ENCODE data around the gene UTP15. TPM values are rescaled to one million over a fixed set of nuclear protein-coding genes. Genes with fewer than 3 reads are reported as not detected.

Gene UTP15
- total and polyA plus RNA-seq, 2 experiments from 2014 or later, result 16.5 to 59.0 TPM

DNA sequence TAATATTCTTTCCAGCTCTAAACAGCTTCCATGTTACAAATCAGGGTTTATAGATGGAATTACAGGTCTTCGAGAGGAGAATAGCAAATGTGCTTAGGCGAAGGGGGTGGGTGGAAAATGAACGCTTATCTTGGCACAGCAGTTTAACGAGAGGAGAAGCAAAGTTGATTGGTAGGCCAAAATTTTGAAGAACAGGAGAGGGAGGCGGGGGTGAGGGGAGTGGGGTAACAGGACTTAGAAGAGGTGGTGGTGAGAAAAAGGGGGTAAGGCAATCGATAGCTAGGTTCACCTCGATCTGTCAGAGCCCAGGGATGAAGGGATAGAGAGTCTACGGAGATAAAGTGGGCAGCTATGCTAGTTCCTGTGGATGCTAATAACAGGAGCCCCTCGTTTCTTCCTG lies 868 bp upstream of the UTP15 start:
- Histone ChIP-seq H3K36me3 (ENCODE audit: insufficient read depth) (peaks cover 7% of the 10 kb centered on the region), H3K9me2 (ENCODE audit: insufficient read depth) (no peaks in the 10 kb centered on the region), H3K4me3 (peak overlapping the region; percentile 90), H3K27me3 (ENCODE audit: insufficient read depth) (no peaks in the 10 kb centered on the region), H3K79me2 (replicated peaks; ENCODE audit: insufficient read depth) (peaks cover 57% of the 10 kb centered on the region), H3F3A (replicated peaks; ENCODE audit: low read depth) (no peaks in the 10 kb centered on the region), H2AFZ (peak overlapping the region; percentile 80), H3K27ac (ENCODE audit: low read depth) (peak overlapping the region; percentile 79; the same call in 1 of the 2 replicates), H4K20me1 (replicated peaks; ENCODE audit: insufficient read depth) (peaks cover 7% of the 10 kb centered on the region), H3K4me1 (ENCODE audit: insufficient read depth) (peaks cover 12% of the 10 kb centered on the region), H3K4me2 (peak overlapping the region; percentile 97)
- no peak for DNase-seq (ENCODE audit: low spot score)
- H3K36me3 Mint-ChIP-seq (ENCODE audit: low read depth), result peaks cover 11% of the 10 kb centered on the region
- H3K27me3 Mint-ChIP-seq (ENCODE audit: insufficient read depth, low read depth, poor library complexity), result peaks cover 9% of the 10 kb centered on the region
- H3K4me3 Mint-ChIP-seq, result peak overlapping the region; percentile 97
- peak; percentile 7; the same call in 2 of the 3 replicates for ATAC-seq
- TF ChIP-seq EZH2 (IDR thresholded peaks at IDR 0.05; ENCODE audit: low read depth, unreplicated experiment) (no peak), STAT1 (IDR thresholded peaks at IDR 0.05; ENCODE audit: unreplicated experiment) (no peak), EZH2phosphoT487 (IDR thresholded peaks at IDR 0.05; ENCODE audit: unreplicated experiment) (no peak), ZNF331 (CRISPR knock-in tag; IDR thresholded peaks at IDR 0.05; ENCODE audit: low read depth) (no peak), CREB1 (CRISPR knock-in tag; IDR thresholded peaks at IDR 0.05; ENCODE audit: low read depth) (no peak), ZNF114 (CRISPR knock-in tag; IDR thresholded peaks at IDR 0.05) (no peak), NANOG (IDR thresholded peaks at IDR 0.05; ENCODE audit: borderline replicate concordance) (no peak), JUNB (IDR thresholded peaks at IDR 0.05; ENCODE audit: unreplicated experiment) (no peak), POLR2AphosphoS5 (IDR thresholded peaks at IDR 0.05; ENCODE audit: low read depth) (no peak)
- TF ChIP-seq, protein P1, sequence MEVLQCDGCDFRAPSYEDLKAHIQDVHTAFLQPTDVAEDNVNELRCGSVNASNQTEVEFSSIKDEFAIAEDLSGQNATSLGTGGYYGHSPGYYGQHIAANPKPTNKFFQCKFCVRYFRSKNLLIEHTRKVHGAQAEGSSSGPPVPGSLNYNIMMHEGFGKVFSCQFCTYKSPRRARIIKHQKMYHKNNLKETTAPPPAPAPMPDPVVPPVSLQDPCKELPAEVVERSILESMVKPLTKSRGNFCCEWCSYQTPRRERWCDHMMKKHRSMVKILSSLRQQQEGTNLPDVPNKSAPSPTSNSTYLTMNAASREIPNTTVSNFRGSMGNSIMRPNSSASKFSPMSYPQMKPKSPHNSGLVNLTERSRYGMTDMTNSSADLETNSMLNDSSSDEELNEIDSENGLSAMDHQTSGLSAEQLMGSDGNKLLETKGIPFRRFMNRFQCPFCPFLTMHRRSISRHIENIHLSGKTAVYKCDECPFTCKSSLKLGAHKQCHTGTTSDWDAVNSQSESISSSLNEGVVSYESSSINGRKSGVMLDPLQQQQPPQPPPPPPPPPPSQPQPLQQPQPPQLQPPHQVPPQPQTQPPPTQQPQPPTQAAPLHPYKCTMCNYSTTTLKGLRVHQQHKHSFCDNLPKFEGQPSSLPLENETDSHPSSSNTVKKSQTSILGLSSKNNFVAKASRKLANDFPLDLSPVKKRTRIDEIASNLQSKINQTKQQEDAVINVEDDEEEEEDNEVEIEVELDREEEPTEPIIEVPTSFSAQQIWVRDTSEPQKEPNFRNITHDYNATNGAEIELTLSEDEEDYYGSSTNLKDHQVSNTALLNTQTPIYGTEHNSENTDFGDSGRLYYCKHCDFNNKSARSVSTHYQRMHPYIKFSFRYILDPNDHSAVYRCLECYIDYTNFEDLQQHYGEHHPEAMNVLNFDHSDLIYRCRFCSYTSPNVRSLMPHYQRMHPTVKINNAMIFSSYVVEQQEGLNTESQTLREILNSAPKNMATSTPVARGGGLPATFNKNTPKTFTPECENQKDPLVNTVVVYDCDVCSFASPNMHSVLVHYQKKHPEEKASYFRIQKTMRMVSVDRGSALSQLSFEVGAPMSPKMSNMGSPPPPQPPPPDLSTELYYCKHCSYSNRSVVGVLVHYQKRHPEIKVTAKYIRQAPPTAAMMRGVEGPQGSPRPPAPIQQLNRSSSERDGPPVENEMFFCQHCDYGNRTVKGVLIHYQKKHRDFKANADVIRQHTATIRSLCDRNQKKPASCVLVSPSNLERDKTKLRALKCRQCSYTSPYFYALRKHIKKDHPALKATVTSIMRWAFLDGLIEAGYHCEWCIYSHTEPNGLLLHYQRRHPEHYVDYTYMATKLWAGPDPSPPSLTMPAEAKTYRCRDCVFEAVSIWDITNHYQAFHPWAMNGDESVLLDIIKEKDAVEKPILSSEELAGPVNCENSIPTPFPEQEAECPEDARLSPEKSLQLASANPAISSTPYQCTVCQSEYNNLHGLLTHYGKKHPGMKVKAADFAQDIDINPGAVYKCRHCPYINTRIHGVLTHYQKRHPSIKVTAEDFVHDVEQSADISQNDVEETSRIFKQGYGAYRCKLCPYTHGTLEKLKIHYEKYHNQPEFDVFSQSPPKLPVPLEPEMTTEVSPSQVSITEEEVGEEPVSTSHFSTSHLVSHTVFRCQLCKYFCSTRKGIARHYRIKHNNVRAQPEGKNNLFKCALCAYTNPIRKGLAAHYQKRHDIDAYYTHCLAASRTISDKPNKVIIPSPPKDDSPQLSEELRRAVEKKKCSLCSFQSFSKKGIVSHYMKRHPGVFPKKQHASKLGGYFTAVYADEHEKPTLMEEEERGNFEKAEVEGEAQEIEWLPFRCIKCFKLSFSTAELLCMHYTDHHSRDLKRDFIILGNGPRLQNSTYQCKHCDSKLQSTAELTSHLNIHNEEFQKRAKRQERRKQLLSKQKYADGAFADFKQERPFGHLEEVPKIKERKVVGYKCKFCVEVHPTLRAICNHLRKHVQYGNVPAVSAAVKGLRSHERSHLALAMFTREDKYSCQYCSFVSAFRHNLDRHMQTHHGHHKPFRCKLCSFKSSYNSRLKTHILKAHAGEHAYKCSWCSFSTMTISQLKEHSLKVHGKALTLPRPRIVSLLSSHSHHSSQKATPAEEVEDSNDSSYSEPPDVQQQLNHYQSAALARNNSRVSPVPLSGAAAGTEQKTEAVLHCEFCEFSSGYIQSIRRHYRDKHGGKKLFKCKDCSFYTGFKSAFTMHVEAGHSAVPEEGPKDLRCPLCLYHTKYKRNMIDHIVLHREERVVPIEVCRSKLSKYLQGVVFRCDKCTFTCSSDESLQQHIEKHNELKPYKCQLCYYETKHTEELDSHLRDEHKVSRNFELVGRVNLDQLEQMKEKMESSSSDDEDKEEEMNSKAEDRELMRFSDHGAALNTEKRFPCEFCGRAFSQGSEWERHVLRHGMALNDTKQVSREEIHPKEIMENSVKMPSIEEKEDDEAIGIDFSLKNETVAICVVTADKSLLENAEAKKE (CRISPR knock-in tag; IDR thresholded peaks at IDR 0.05), result no peak
- TF ChIP-seq, protein P2, sequence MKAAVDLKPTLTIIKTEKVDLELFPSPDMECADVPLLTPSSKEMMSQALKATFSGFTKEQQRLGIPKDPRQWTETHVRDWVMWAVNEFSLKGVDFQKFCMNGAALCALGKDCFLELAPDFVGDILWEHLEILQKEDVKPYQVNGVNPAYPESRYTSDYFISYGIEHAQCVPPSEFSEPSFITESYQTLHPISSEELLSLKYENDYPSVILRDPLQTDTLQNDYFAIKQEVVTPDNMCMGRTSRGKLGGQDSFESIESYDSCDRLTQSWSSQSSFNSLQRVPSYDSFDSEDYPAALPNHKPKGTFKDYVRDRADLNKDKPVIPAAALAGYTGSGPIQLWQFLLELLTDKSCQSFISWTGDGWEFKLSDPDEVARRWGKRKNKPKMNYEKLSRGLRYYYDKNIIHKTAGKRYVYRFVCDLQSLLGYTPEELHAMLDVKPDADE (IDR thresholded peaks at IDR 0.05), result no peak
- TF ChIP-seq, protein P3, sequence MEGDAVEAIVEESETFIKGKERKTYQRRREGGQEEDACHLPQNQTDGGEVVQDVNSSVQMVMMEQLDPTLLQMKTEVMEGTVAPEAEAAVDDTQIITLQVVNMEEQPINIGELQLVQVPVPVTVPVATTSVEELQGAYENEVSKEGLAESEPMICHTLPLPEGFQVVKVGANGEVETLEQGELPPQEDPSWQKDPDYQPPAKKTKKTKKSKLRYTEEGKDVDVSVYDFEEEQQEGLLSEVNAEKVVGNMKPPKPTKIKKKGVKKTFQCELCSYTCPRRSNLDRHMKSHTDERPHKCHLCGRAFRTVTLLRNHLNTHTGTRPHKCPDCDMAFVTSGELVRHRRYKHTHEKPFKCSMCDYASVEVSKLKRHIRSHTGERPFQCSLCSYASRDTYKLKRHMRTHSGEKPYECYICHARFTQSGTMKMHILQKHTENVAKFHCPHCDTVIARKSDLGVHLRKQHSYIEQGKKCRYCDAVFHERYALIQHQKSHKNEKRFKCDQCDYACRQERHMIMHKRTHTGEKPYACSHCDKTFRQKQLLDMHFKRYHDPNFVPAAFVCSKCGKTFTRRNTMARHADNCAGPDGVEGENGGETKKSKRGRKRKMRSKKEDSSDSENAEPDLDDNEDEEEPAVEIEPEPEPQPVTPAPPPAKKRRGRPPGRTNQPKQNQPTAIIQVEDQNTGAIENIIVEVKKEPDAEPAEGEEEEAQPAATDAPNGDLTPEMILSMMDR (conservative IDR thresholded peaks at IDR 0.05; ENCODE audit: low read depth in 2 of 2), result no peak
- TF ChIP-seq, protein P4, sequence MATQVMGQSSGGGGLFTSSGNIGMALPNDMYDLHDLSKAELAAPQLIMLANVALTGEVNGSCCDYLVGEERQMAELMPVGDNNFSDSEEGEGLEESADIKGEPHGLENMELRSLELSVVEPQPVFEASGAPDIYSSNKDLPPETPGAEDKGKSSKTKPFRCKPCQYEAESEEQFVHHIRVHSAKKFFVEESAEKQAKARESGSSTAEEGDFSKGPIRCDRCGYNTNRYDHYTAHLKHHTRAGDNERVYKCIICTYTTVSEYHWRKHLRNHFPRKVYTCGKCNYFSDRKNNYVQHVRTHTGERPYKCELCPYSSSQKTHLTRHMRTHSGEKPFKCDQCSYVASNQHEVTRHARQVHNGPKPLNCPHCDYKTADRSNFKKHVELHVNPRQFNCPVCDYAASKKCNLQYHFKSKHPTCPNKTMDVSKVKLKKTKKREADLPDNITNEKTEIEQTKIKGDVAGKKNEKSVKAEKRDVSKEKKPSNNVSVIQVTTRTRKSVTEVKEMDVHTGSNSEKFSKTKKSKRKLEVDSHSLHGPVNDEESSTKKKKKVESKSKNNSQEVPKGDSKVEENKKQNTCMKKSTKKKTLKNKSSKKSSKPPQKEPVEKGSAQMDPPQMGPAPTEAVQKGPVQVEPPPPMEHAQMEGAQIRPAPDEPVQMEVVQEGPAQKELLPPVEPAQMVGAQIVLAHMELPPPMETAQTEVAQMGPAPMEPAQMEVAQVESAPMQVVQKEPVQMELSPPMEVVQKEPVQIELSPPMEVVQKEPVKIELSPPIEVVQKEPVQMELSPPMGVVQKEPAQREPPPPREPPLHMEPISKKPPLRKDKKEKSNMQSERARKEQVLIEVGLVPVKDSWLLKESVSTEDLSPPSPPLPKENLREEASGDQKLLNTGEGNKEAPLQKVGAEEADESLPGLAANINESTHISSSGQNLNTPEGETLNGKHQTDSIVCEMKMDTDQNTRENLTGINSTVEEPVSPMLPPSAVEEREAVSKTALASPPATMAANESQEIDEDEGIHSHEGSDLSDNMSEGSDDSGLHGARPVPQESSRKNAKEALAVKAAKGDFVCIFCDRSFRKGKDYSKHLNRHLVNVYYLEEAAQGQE (IDR thresholded peaks at IDR 0.05; ENCODE audit: unreplicated experiment), result no peak
- no peaks in the 10 kb centered on the region for H3K9me3 Mint-ChIP-seq
- peaks cover 9% of the 10 kb centered on the region for H3K4me1 Mint-ChIP-seq
- peak overlapping the region; percentile 98 for H3K27ac Mint-ChIP-seq

All from GM23338 (cell line).